Neural crest cell (in vitro differentiated cells): ENCODE data around the gene RWDD3. TPM values are rescaled to one million over a fixed set of nuclear protein-coding genes. Genes with fewer than 3 reads are reported as not detected.

Source experiments
- DNase-seq: peaks from one replicate; pipeline ENCODE4 v3.0.0; 2021; ENCODE audit warnings: low read depth, mixed read lengths, low spot score
- H3K27ac Mint-ChIP-seq: one replicate; pipeline ENCODE4 v1.8.0; 2021; ENCODE audit warnings: mild to moderate bottlenecking, mixed read lengths; ENCODE audit not compliant: unreplicated experiment
- H3K27me3 Mint-ChIP-seq: 2 replicates; pipeline ENCODE4 v1.8.0; 2021; ENCODE audit warnings: low read depth, mild to moderate bottlenecking, mixed read lengths
- H3K36me3 Mint-ChIP-seq: 2 replicates; pipeline ENCODE4 v1.8.0; 2021; ENCODE audit warnings: low read depth, mild to moderate bottlenecking, mixed read lengths
- H3K4me1 Mint-ChIP-seq: 2 replicates; pipeline ENCODE4 v1.8.0; 2021; ENCODE audit warnings: mixed read lengths
- H3K4me3 Mint-ChIP-seq: one replicate; pipeline ENCODE4 v1.8.0; 2021; ENCODE audit warnings: mild to moderate bottlenecking, mixed read lengths
- H3K9me3 Mint-ChIP-seq: 2 replicates; pipeline ENCODE4 v1.8.0; 2021; ENCODE audit warnings: mixed read lengths
- CTCF ChIP-seq: fragments of 200-600 bp; sonication (generic); conservative IDR thresholded peaks from 2 replicates; pipeline ENCODE4 v1.5.0; 2021; ENCODE audit warnings: antibody characterized with exemption, mild to moderate bottlenecking
- total RNA-seq: library from RNA; stranded (reverse); gene quantifications from 2 replicates; pipeline ENCODE4 v1.2.1, GENCODE V29; 2021

RWDD3 gene
- total RNA-seq, 1 donor from 2014 or later: 18.9 TPM

- no peak overlapping the region for H3K4me3 Mint-ChIP-seq
- no peaks in the 10 kb centered on the region for H3K4me1 Mint-ChIP-seq
- TF ChIP-seq CTCF: no peak
- H3K27me3 Mint-ChIP-seq: no peaks in the 10 kb centered on the region
- no peak for DNase-seq
- no peaks in the 10 kb centered on the region for H3K36me3 Mint-ChIP-seq
- no peaks in the 10 kb centered on the region for H3K9me3 Mint-ChIP-seq
- no peak overlapping the region for H3K27ac Mint-ChIP-seq
These were observed 36.3 kb upstream of the RWDD3 start for GRCh38 chr1:95197616-95198252.

GRCh38 chr1:95201905-95202304 lies 32.1 kb upstream of the RWDD3 start:
- TF ChIP-seq CTCF: no peak
- Mint-ChIP-seq H3K27me3 (no peaks in the 10 kb centered on the region), H3K4me3 (no peak overlapping the region), H3K9me3 (no peaks in the 10 kb centered on the region), H3K36me3 (no peaks in the 10 kb centered on the region), H3K4me1 (no peaks in the 10 kb centered on the region), H3K27ac (no peak overlapping the region)
- no peak for DNase-seq

GRCh38 chr1:95203908-95204437 lies 30.0 kb upstream of the RWDD3 start:
- no peaks in the 10 kb centered on the region for H3K36me3 Mint-ChIP-seq
- no peak overlapping the region for H3K27ac Mint-ChIP-seq
- H3K4me1 Mint-ChIP-seq: no peaks in the 10 kb centered on the region
- no peak for TF ChIP-seq CTCF
- H3K27me3 Mint-ChIP-seq: no peaks in the 10 kb centered on the region
- no peak overlapping the region for H3K4me3 Mint-ChIP-seq
- DNase-seq: no peak
- no peaks in the 10 kb centered on the region for H3K9me3 Mint-ChIP-seq

- Mint-ChIP-seq H3K27me3 (no peaks in the 10 kb centered on the region), H3K4me1 (no peaks in the 10 kb centered on the region), H3K4me3 (no peak overlapping the region), H3K9me3 (peaks cover 3% of the 10 kb centered on the region), H3K36me3 (peaks cover 3% of the 10 kb centered on the region), H3K27ac (no peak overlapping the region)
- no peak for DNase-seq
- no peak for TF ChIP-seq CTCF
These were observed 27.5 kb upstream of the RWDD3 start for GRCh38 chr1:95206514-95206913.

GRCh38 chr1:95207223-95207935 lies 26.6 kb upstream of the RWDD3 start:
- no peak for TF ChIP-seq CTCF
- H3K4me3 Mint-ChIP-seq: no peak overlapping the region
- H3K36me3 Mint-ChIP-seq: peaks cover 3% of the 10 kb centered on the region
- H3K27me3 Mint-ChIP-seq: no peaks in the 10 kb centered on the region
- no peak for DNase-seq
- H3K4me1 Mint-ChIP-seq: no peaks in the 10 kb centered on the region
- H3K9me3 Mint-ChIP-seq: peaks cover 3% of the 10 kb centered on the region
- no peak overlapping the region for H3K27ac Mint-ChIP-seq
